Astrocyte of the cerebellum (primary cell): ENCODE measurements around the gene ROM1.
A peak's percentile ranks its signal among the peaks of the same experiment; 100 is the strongest.

Source experiments
- DNase-seq: peaks from one replicate; pipeline ENCODE4 v3.0.0-alpha.2; 2011; ENCODE audit warnings: low read depth
- H3K4me3 ChIP-seq: 2 replicates; pipeline ENCODE4 v1.5.1; 2011; ENCODE audit warnings: mild to moderate bottlenecking, low read depth, low read length, moderate library complexity
- in situ Hi-C: cut with HindIII; loops from 2 replicates; pipeline ENCODE4 v1.10.0; 2017; ENCODE audit warnings: low sequenced_read_pairs
- TF ChIP-seq, protein P1 (sequence below): IDR thresholded peaks from 2 replicates; pipeline ENCODE4 v1.5.1; 2012; ENCODE audit warnings: low read length, low read depth, moderate library complexity, mild to moderate bottlenecking; ENCODE audit errors: missing control alignments

The ROM1 gene

DNA sequence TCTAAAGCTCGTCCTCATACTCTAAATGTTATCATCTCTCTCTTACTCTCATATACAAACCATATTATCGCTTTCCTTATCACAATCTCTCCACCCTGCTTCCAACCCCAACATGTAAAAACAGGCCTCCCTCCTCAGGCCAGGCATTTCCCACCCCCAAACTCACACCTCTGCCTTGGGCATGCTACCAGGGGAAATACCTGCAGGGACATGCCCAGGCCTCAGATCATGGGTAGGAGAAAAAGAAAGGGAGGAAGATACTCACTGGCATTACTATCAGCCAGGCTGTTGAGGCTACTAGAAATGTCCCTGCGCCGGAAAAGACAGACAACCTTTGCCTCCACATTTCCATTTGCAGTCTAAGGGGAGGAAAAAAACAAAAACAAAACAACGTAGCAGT is 13.2 kb upstream of the ROM1 start:
- in situ Hi-C loops: no loop called here
- no peak for DNase-seq

DNA sequence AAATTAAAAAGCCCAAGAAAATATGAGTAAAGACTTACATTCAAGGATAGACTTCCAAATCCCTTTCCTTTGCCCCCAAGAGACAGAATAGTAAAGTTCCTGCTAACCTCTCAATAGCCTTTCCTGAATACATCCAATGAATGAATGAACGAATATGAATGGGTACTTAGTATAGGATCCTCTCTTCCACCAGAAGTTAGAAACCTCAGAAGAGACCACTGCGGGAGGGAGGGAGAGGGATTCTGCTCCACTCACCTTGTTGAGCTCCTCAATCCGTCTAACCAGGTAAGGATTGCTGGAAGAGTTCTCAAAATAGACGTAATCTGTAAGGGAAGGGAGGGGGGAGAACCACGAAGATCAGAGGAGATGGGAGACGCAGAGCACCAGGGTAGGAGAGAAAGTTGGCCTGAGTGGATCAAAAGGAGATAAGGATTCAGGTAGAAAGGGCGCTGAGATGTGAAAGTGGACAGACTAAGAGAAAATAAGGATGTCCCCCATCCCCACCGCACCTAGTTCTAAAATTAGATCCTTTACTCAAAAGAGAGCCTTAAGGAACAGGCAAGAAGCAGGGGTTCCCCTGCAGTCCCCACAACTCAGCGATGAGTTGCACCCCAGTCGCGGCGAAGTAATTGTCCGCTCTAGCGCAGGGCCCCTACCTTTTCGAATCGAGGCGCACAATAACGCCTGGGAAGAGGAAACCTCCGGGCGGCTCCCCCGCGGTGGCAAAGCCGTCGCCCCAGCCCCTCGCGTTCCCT is 12.5 kb upstream of the ROM1 start:
- DNase-seq: no peak
- TF ChIP-seq, protein P1, sequence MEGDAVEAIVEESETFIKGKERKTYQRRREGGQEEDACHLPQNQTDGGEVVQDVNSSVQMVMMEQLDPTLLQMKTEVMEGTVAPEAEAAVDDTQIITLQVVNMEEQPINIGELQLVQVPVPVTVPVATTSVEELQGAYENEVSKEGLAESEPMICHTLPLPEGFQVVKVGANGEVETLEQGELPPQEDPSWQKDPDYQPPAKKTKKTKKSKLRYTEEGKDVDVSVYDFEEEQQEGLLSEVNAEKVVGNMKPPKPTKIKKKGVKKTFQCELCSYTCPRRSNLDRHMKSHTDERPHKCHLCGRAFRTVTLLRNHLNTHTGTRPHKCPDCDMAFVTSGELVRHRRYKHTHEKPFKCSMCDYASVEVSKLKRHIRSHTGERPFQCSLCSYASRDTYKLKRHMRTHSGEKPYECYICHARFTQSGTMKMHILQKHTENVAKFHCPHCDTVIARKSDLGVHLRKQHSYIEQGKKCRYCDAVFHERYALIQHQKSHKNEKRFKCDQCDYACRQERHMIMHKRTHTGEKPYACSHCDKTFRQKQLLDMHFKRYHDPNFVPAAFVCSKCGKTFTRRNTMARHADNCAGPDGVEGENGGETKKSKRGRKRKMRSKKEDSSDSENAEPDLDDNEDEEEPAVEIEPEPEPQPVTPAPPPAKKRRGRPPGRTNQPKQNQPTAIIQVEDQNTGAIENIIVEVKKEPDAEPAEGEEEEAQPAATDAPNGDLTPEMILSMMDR: no peak
- H3K4me3 ChIP-seq: peak overlapping the region; percentile 77
- in situ Hi-C loops: no loop called here

More for the DNA sequence above, 13.2 kb upstream of the ROM1 start:
- TF ChIP-seq, protein P1: no peak
- peak overlapping the region; percentile 77 for H3K4me3 ChIP-seq

DNA sequence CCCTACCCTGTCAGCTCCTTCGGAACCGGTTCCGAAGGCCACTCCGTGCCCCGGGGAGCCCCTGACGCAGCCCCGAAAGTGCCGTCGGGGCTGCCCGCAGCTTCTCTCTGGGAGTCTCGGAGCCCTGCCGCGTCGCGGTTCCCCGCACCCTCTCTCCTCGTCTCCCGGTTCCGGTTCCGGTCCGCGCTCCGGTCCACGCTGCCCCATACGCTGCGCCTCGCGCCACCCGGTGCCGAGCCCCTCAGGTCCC is 12.0 kb upstream of the ROM1 start:
- in situ Hi-C loops: no loop called here
- TF ChIP-seq, protein P1: no peak
- no peak for DNase-seq
- H3K4me3 ChIP-seq: peak overlapping the region; percentile 77

DNA sequence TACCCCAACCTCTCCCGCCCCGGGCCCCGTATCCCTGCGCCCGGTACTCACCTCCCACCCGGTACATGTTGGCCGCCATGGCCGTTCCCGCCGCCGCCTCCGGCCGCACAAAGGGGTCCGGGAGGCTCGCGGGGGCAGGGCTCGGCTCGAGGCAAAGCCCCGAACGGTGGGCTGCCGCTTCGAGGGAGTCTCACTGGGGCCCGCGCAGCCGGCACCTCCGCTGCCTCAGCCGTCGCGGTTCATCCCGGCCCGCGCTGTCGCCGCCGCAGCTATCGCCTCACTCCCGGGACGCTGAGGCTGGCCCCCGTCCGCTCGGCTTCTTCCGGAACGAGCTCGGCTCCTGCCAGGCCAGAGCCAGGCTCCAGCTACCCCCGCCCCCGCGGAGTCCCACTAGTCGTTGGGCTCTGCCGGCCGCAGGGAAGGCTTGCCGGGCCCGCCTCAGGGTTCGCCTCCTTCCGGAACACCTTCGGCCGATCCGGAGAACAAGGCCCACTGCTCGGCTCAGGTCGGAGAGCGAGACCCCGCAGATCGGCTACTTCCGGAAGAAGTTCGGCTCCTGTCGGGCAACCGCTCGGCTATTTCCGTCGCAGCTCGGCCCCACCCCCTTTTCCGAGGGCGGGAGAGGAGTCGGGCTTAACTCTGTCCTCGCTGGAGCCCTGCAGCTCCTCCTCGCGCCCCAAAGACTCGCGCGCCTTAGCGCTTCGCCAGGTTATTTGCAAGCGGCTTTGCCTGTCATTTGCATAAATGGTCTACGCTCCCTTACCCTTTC is 11.5 kb upstream of the ROM1 start, which contains the start of gene MTA2:
MTA2 (minus strand) TSS at position 494 of the 769 bp plus-strand sequence; CDS start at position 79, 415 bp downstream.
- H3K4me3 ChIP-seq: peak within 1 kb of the TSS; percentile 77
- in situ Hi-C loops: no loop called here
- TF ChIP-seq, protein P1: no peak
- DNase-seq: peak; percentile 96

DNA sequence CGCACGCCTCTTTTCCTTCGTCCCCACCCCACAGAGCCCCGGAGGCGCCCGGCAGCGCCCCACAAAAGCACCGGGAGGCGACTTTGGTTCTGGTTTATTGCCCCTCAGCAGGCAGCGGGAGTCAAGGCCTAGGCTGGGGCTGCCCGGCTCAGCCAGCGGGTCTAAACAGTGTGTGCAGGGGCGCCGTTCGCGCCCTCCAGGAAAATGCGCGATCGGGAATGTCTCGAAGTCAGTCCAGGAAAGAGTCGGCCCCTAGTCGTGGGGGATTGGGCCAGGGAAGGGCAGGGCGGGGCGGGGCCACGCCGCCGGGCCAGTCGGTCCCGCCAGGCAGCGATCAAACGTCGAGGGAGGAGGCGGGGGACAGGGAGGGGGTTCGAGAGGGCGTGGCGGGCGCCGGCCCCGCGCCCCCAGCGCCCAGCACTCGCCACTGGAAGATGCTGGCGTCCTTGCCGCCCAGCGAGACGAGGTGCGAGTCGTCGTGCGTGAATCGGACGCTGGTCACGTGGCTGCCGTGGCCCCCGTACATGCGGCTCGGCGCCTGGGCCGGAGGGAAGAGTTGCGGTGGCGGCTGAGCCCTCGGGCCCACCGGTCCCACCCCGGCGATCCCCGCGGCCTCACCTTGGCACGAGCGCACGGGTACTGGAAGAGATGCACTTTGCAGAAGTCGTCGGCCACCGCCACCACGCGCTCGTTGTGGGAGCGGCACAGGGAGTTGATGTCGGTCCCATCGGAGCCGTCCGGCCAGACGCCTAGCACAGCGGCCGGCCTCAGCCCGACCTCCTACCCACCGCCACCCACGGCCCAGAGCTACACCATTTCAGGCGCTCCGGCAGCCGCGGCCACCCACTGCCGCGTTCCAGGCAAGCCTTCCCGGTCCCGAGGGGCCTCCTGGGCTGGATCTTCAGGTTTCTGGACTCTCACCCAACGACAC is 10.7 kb upstream of the ROM1 start:
- TF ChIP-seq, protein P1: no peak
- H3K4me3 ChIP-seq: peak overlapping the region; percentile 77
- in situ Hi-C loops: no loop called here
- no peak for DNase-seq

DNA sequence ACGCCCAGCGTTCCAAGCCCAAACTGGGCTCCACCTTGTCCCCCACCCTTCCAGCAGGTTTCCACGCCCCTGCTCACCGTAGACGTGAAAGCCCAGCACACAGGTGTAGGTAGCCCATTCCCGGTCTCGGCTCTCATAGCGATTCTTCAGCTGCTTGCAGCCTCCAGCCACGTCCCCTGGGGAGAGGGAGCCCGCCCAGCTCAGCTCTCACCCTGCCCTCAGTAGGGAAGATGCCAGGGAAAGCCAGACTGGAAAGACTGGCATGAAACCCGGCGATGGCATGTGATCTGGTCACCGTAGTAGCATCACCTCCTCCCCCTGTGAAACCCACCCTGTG is 10.0 kb upstream of the ROM1 start:
- in situ Hi-C loops: no loop called here
- TF ChIP-seq, protein P1: no peak
- peak overlapping the region; percentile 77 for H3K4me3 ChIP-seq
- no peak for DNase-seq
